ENCODE data around the gene RAB4B. TPM values are rescaled to one million over a fixed set of nuclear protein-coding genes. Genes with fewer than 3 reads are reported as not detected.
"Not testable (repeated sequence)": the region's sequence is repeated elsewhere in the genome, so short reads cannot be mapped to it uniquely, and the experiment has no call there.

The RAB4B gene
- total RNA-seq, 1 experiment from 2014 or later, result 7.4 TPM

- no peak for DNase-seq (ENCODE audit: extremely low read depth, low read depth)
Measured at GRCh38 chr19:40801426-40802299, 23.6 kb downstream of the RAB4B start.

- no peak for DNase-seq (ENCODE audit: extremely low read depth, low read depth)
Measured at GRCh38 chr19:40802300-40803169, 24.5 kb downstream of the RAB4B start.

GRCh38 chr19:40803170-40803856 lies 25.3 kb downstream of the RAB4B start:
- DNase-seq (ENCODE audit: extremely low read depth, low read depth), result no peak

- DNase-seq (ENCODE audit: extremely low read depth, low read depth), result no peak
Measured at GRCh38 chr19:40803857-40804782, 26.1 kb downstream of the RAB4B start.

GRCh38 chr19:40804783-40805242 lies 26.8 kb downstream of the RAB4B start:
- no peak for DNase-seq (ENCODE audit: extremely low read depth, low read depth)

GRCh38 chr19:40805258-40805868 lies 27.3 kb downstream of the RAB4B start:
- DNase-seq (ENCODE audit: extremely low read depth, low read depth), result no peak

GRCh38 chr19:40806423-40807146 lies 28.5 kb downstream of the RAB4B start:
- no peak for DNase-seq (ENCODE audit: extremely low read depth, low read depth)

GRCh38 chr19:40807147-40808020 lies 29.3 kb downstream of the RAB4B start:
- DNase-seq (ENCODE audit: extremely low read depth, low read depth), result no peak

- DNase-seq (ENCODE audit: extremely low read depth, low read depth), result no peak
Measured at GRCh38 chr19:40808021-40808325, 29.9 kb downstream of the RAB4B start.

GRCh38 chr19:40808497-40808896 lies 30.4 kb downstream of the RAB4B start:
- no peak for DNase-seq (ENCODE audit: extremely low read depth, low read depth)

GRCh38 chr19:40809358-40810086 lies 31.5 kb downstream of the RAB4B start:
- no peak for DNase-seq (ENCODE audit: extremely low read depth, low read depth)

- no peak for DNase-seq (ENCODE audit: extremely low read depth, low read depth)
Measured at GRCh38 chr19:40810160-40810559, 32.1 kb downstream of the RAB4B start.

- DNase-seq (ENCODE audit: extremely low read depth, low read depth), result peak; percentile 38
Measured at GRCh38 chr19:40810649-40811408, 32.8 kb downstream of the RAB4B start.

- no peak for DNase-seq (ENCODE audit: extremely low read depth, low read depth)
Measured at GRCh38 chr19:40811478-40812341, 33.7 kb downstream of the RAB4B start.

- DNase-seq (ENCODE audit: extremely low read depth, low read depth), result not testable (repeated sequence)
Measured at GRCh38 chr19:40812571-40812970, 34.5 kb downstream of the RAB4B start.

GRCh38 chr19:40813182-40813581 lies 35.1 kb downstream of the RAB4B start:
- DNase-seq (ENCODE audit: extremely low read depth, low read depth), result no peak

Measured in NCI-H460 (cell line).